Measurements from ENCODE around the gene RGR.

GRCh38 chr10:84261236-84261915 is 16.5 kb downstream of the RGR start:
- TF ChIP-seq, protein P1, sequence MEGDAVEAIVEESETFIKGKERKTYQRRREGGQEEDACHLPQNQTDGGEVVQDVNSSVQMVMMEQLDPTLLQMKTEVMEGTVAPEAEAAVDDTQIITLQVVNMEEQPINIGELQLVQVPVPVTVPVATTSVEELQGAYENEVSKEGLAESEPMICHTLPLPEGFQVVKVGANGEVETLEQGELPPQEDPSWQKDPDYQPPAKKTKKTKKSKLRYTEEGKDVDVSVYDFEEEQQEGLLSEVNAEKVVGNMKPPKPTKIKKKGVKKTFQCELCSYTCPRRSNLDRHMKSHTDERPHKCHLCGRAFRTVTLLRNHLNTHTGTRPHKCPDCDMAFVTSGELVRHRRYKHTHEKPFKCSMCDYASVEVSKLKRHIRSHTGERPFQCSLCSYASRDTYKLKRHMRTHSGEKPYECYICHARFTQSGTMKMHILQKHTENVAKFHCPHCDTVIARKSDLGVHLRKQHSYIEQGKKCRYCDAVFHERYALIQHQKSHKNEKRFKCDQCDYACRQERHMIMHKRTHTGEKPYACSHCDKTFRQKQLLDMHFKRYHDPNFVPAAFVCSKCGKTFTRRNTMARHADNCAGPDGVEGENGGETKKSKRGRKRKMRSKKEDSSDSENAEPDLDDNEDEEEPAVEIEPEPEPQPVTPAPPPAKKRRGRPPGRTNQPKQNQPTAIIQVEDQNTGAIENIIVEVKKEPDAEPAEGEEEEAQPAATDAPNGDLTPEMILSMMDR (IDR thresholded peaks at IDR 0.05), result no peak
- no peak for TF ChIP-seq POLR2AphosphoS5 (IDR thresholded peaks at IDR 0.05; ENCODE audit: low read depth, low read length)
- no peak for TF ChIP-seq SIN3A (IDR thresholded peaks at IDR 0.05; ENCODE audit: borderline replicate concordance, insufficient read depth, low read depth, low read length)
- no peak for TF ChIP-seq TCF7L2 (IDR thresholded peaks at IDR 0.05; ENCODE audit: low read depth, low read length)
- TF ChIP-seq REST (IDR thresholded peaks at IDR 0.05; ENCODE audit: insufficient read depth in 1 of 2, low read depth in 2 of 2, low read length in 1 of 2), result no peak
